Cerebellar nuclear complex (tissue), 1 donor: ENCODE results near the gene GOLGA8G.
"Not testable (repeated sequence)": the region's sequence is repeated elsewhere in the genome, so short reads cannot be mapped to it uniquely, and the experiment has no call there.

ENCODE experiments used
- DNase-seq, 2 experiments: peaks; one replicate each; lab custom pipeline; 2025; lab: John Stamatoyannopoulos, UW

The GOLGA8G gene

GRCh38 chr15:28532954-28533353 is at the start of gene GOLGA8G:
TSS of gene GOLGA8G (minus strand) at chr15:28532971. CDS start at chr15:28532909, 62 bp downstream.
- not testable (repeated sequence) for DNase-seq

GRCh38 chr15:28573351-28573750 is 40.6 kb upstream of the GOLGA8G start:
- DNase-seq = not testable (repeated sequence)

GRCh38 chr15:28553268-28553667 is 20.5 kb upstream of the GOLGA8G start, which contains the start of gene GOLGA6L25:
TSS of gene GOLGA6L25 (plus strand) at chr15:28553568. CDS start at chr15:28553629, 61 bp downstream.
- not testable (repeated sequence) for DNase-seq

GRCh38 chr15:28515208-28515607 is 17.6 kb downstream of the GOLGA8G start:
- DNase-seq = not testable (repeated sequence)

- not testable (repeated sequence) for DNase-seq
Observed at GRCh38 chr15:28514128-28514527, 18.6 kb downstream of the GOLGA8G start.

- DNase-seq = not testable (repeated sequence)
Observed at GRCh38 chr15:28508217-28508889, 24.4 kb downstream of the GOLGA8G start.

GRCh38 chr15:28481340-28481739 is 51.4 kb downstream of the GOLGA8G start:
- not testable (repeated sequence) for DNase-seq
